ENCODE measurements around the gene CLK2.

Gene CLK2

GRCh38 chr1:155261493-155261851 is 11.8 kb downstream of the CLK2 start:
- Histone ChIP-seq H3K79me1 (ENCODE audit: low read length) (peaks cover 5% of the 10 kb centered on the region), H3K79me2 (ENCODE audit: control insufficient read depth, insufficient read depth, low read length) (peaks cover 4% of the 10 kb centered on the region), H3K4me2 (ENCODE audit: low read length) (peak overlapping the region; percentile 73), H3K18ac (ENCODE audit: low read length) (no peak overlapping the region), H2BK120ac (ENCODE audit: low read depth, low read length) (no peak overlapping the region), H2AK5ac (ENCODE audit: low read length) (peak overlapping the region; percentile 4), H3K27me3 (ENCODE audit: insufficient read depth, low read length, poor library complexity) (no peaks in the 10 kb centered on the region), H3K4me1 (ENCODE audit: control insufficient read depth, low read depth, low read length) (peaks cover 3% of the 10 kb centered on the region), H3K36me3 (ENCODE audit: control insufficient read depth, insufficient read depth, low read length) (peaks cover 13% of the 10 kb centered on the region), H3K9ac (ENCODE audit: low read length) (peak overlapping the region; percentile 98), H4K8ac (ENCODE audit: low read depth, low read length) (no peak overlapping the region), H3K56ac (ENCODE audit: low read length) (peak overlapping the region; percentile 98), H2BK15ac (replicated peaks; ENCODE audit: low read depth) (no peak overlapping the region), H3K4ac (ENCODE audit: low read depth, low read length) (no peak overlapping the region), H3K27ac (ENCODE audit: low read depth, low read length) (no peak overlapping the region), H3K23ac (ENCODE audit: low read length) (no peak overlapping the region), H3K4me3 (ENCODE audit: low read length) (peak overlapping the region; percentile 90), H4K5ac (ENCODE audit: low read length) (no peak overlapping the region), H2BK5ac (ENCODE audit: low read length) (no peak overlapping the region)
- no CpG with 5 or more reads among the region's 9 CpGs for WGBS (ENCODE audit: extremely low coverage, insufficient coverage, low lambda C conversion rate)
- no peak for DNase-seq

GRCh38 chr1:155260276-155260675 is 13.0 kb downstream of the CLK2 start:
- no peak overlapping the region for H3K4me2 ChIP-seq (ENCODE audit: low read length)
- H3K4me1 ChIP-seq (ENCODE audit: control insufficient read depth, low read depth, low read length): peaks cover 3% of the 10 kb centered on the region
- no peak overlapping the region for H2AK5ac ChIP-seq (ENCODE audit: low read length)
- no peaks in the 10 kb centered on the region for H3K27me3 ChIP-seq (ENCODE audit: insufficient read depth, low read length, poor library complexity)
- H3K4me3 ChIP-seq (ENCODE audit: low read length): no peak overlapping the region
- peaks cover 4% of the 10 kb centered on the region for H3K79me2 ChIP-seq (ENCODE audit: control insufficient read depth, insufficient read depth, low read length)
- no peak for DNase-seq
- H3K18ac ChIP-seq (ENCODE audit: low read length): no peak overlapping the region
- peaks cover 5% of the 10 kb centered on the region for H3K79me1 ChIP-seq (ENCODE audit: low read length)
- H3K27ac ChIP-seq (ENCODE audit: low read depth, low read length): no peak overlapping the region
- no peak overlapping the region for H2BK15ac ChIP-seq (replicated peaks; ENCODE audit: low read depth)
- H3K9ac ChIP-seq (ENCODE audit: low read length): no peak overlapping the region
- WGBS (ENCODE audit: extremely low coverage, insufficient coverage, low lambda C conversion rate): no CpG with 5 or more reads among the region's 5 CpGs
- H2BK5ac ChIP-seq (ENCODE audit: low read length): no peak overlapping the region
- H3K36me3 ChIP-seq (ENCODE audit: control insufficient read depth, insufficient read depth, low read length): peaks cover 8% of the 10 kb centered on the region
- H3K23ac ChIP-seq (ENCODE audit: low read length): no peak overlapping the region
- H2BK120ac ChIP-seq (ENCODE audit: low read depth, low read length): no peak overlapping the region
- no peak overlapping the region for H3K56ac ChIP-seq (ENCODE audit: low read length)
- no peak overlapping the region for H4K8ac ChIP-seq (ENCODE audit: low read depth, low read length)
- no peak overlapping the region for H3K4ac ChIP-seq (ENCODE audit: low read depth, low read length)
- no peak overlapping the region for H4K5ac ChIP-seq (ENCODE audit: low read length)

DNA sequence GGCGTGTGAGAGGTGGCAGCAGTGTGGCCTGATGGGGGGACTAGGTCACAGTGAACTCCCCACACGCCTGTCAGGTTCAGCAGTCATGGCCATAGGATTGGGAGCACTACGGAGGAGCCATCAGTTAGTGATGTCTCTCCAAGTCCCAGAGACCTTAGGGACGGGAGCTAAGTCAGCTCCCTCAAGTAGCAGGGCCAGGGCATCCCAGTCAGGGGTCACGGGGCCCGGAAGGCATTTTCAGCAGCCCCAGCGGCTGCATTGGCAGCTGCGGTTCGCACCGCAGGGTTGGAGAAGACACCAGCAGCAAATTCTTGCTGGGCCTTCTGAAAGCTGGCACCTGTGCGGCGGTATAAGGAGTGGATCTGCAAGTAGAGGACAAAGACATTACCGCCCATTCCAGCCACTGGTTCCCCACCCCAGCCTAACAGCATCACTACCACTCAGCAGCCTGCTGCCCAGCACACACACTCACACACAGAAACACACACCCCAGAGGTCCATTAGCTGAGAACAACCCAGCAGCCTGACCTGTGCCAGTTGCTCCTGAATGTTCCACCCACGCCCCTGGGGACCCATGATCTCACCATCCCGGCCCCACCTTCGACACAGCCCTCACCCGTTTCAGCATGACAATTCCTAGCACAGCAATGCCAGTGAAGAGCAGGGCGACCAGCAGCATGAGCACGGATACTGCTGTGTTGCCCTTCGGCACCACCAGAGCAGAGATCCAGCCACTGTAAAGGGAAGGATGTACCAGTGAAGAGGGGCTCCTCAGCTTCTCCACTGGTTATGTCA is 17.0 kb downstream of the CLK2 start:
- no peak for DNase-seq
- Histone ChIP-seq H2BK15ac (replicated peaks; ENCODE audit: low read depth) (no peak overlapping the region), H2BK5ac (ENCODE audit: low read length) (no peak overlapping the region), H3K79me2 (ENCODE audit: control insufficient read depth, insufficient read depth, low read length) (peaks cover 2% of the 10 kb centered on the region), H3K27ac (ENCODE audit: low read depth, low read length) (no peak overlapping the region), H3K4me3 (ENCODE audit: low read length) (no peak overlapping the region), H2AK5ac (ENCODE audit: low read length) (no peak overlapping the region), H3K9ac (ENCODE audit: low read length) (peak overlapping the region; percentile 86), H3K18ac (ENCODE audit: low read length) (no peak overlapping the region), H3K36me3 (ENCODE audit: control insufficient read depth, insufficient read depth, low read length) (peaks cover 3% of the 10 kb centered on the region), H3K23ac (ENCODE audit: low read length) (no peak overlapping the region), H3K27me3 (ENCODE audit: insufficient read depth, low read length, poor library complexity) (no peaks in the 10 kb centered on the region), H3K56ac (ENCODE audit: low read length) (peak overlapping the region; percentile 95), H3K4me2 (ENCODE audit: low read length) (peak overlapping the region; percentile 95), H3K4me1 (ENCODE audit: control insufficient read depth, low read depth, low read length) (peaks cover 8% of the 10 kb centered on the region), H3K79me1 (ENCODE audit: low read length) (peaks cover 8% of the 10 kb centered on the region), H4K8ac (ENCODE audit: low read depth, low read length) (no peak overlapping the region), H3K4ac (ENCODE audit: low read depth, low read length) (no peak overlapping the region), H2BK120ac (ENCODE audit: low read depth, low read length) (no peak overlapping the region), H4K5ac (ENCODE audit: low read length) (no peak overlapping the region)
- no CpG with 5 or more reads among the region's 20 CpGs for WGBS (ENCODE audit: extremely low coverage, insufficient coverage, low lambda C conversion rate)

GRCh38 chr1:155255243-155256007 is 17.9 kb downstream of the CLK2 start, which contains the start of gene ENTREP3:
TSS of gene ENTREP3 (minus strand) at chr1:155255483. CDS start at chr1:155254877, 606 bp downstream.
- Histone ChIP-seq H3K79me2 (ENCODE audit: control insufficient read depth, insufficient read depth, low read length) (no peaks in the 10 kb centered on the region), H3K23ac (ENCODE audit: low read length) (peak within 1 kb of the TSS; percentile 85), H2AK5ac (ENCODE audit: low read length) (peak within 1 kb of the TSS; percentile 59), H3K36me3 (ENCODE audit: control insufficient read depth, insufficient read depth, low read length) (peaks cover 3% of the 10 kb centered on the region), H2BK120ac (ENCODE audit: low read depth, low read length) (no peak within 1 kb of the TSS), H3K4me1 (ENCODE audit: control insufficient read depth, low read depth, low read length) (peaks cover 6% of the 10 kb centered on the region), H3K4me2 (ENCODE audit: low read length) (peak within 1 kb of the TSS; percentile 95), H3K27me3 (ENCODE audit: insufficient read depth, low read length, poor library complexity) (no peaks in the 10 kb centered on the region), H3K79me1 (ENCODE audit: low read length) (peaks cover 4% of the 10 kb centered on the region), H3K4me3 (ENCODE audit: low read length) (peak within 1 kb of the TSS; percentile 69), H3K9ac (ENCODE audit: low read length) (peak within 1 kb of the TSS; percentile 86), H4K8ac (ENCODE audit: low read depth, low read length) (no peak within 1 kb of the TSS), H3K56ac (ENCODE audit: low read length) (peak within 1 kb of the TSS; percentile 95), H4K5ac (ENCODE audit: low read length) (no peak within 1 kb of the TSS), H3K4ac (ENCODE audit: low read depth, low read length) (peak within 1 kb of the TSS; percentile 82), H3K18ac (ENCODE audit: low read length) (peak within 1 kb of the TSS; percentile 82), H3K27ac (ENCODE audit: low read depth, low read length) (peak within 1 kb of the TSS; percentile 69), H2BK15ac (replicated peaks; ENCODE audit: low read depth) (no peak within 1 kb of the TSS), H2BK5ac (ENCODE audit: low read length) (peak within 1 kb of the TSS; percentile 69)
- whole genome bisulfite sequencing (ENCODE audit: extremely low coverage, insufficient coverage, low lambda C conversion rate): no CpG with 5 or more reads among the region's 54 CpGs
- DNase-seq: peak; percentile 93

- Histone ChIP-seq H2BK15ac (replicated peaks; ENCODE audit: low read depth) (no peak overlapping the region), H3K36me3 (ENCODE audit: control insufficient read depth, insufficient read depth, low read length) (peaks cover 3% of the 10 kb centered on the region), H4K8ac (ENCODE audit: low read depth, low read length) (no peak overlapping the region), H3K4me3 (ENCODE audit: low read length) (peak overlapping the region; percentile 69), H3K4ac (ENCODE audit: low read depth, low read length) (peak overlapping the region; percentile 42), H3K27me3 (ENCODE audit: insufficient read depth, low read length, poor library complexity) (no peaks in the 10 kb centered on the region), H2BK120ac (ENCODE audit: low read depth, low read length) (no peak overlapping the region), H3K4me2 (ENCODE audit: low read length) (peak overlapping the region; percentile 74), H3K79me1 (ENCODE audit: low read length) (peaks cover 4% of the 10 kb centered on the region), H4K5ac (ENCODE audit: low read length) (no peak overlapping the region), H3K4me1 (ENCODE audit: control insufficient read depth, low read depth, low read length) (peaks cover 8% of the 10 kb centered on the region), H3K18ac (ENCODE audit: low read length) (peak overlapping the region; percentile 12), H3K23ac (ENCODE audit: low read length) (peak overlapping the region; percentile 85), H2AK5ac (ENCODE audit: low read length) (peak overlapping the region; percentile 59), H3K27ac (ENCODE audit: low read depth, low read length) (no peak overlapping the region), H3K9ac (ENCODE audit: low read length) (peak overlapping the region; percentile 85), H2BK5ac (ENCODE audit: low read length) (no peak overlapping the region), H3K79me2 (ENCODE audit: control insufficient read depth, insufficient read depth, low read length) (no peaks in the 10 kb centered on the region), H3K56ac (ENCODE audit: low read length) (peak overlapping the region; percentile 95)
- no peak for DNase-seq
- no CpG with 5 or more reads among the region's 35 CpGs for WGBS (ENCODE audit: extremely low coverage, insufficient coverage, low lambda C conversion rate)
These were observed 18.5 kb downstream of the CLK2 start for GRCh38 chr1:155254714-155255242.
